ENCODE results near the gene NR3C2.
"Not testable (repeated sequence)": the region's sequence is repeated elsewhere in the genome, so short reads cannot be mapped to it uniquely, and the experiment has no call there.

DNA sequence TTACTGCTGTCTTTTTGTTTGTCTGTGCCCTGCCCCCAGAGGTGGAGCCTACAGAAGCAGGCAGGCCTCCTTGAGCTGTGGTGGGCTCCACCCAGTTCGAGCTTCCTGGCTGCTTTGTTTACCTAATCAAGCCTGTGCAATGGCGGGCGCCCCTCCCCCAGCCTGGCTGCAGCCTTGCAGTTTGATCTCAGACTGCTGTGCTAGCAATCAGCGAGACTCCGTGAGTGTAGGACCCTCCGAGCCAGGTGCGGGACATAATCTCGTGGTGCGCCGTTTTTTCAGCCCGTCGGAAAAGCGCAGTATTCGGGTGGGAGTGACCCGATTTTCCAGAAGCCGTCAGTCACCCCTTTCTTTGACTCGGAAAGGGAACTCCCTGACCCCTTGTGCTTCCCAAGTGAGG lies 118.9 kb downstream of the NR3C2 start:
- TF ChIP-seq, protein P1, sequence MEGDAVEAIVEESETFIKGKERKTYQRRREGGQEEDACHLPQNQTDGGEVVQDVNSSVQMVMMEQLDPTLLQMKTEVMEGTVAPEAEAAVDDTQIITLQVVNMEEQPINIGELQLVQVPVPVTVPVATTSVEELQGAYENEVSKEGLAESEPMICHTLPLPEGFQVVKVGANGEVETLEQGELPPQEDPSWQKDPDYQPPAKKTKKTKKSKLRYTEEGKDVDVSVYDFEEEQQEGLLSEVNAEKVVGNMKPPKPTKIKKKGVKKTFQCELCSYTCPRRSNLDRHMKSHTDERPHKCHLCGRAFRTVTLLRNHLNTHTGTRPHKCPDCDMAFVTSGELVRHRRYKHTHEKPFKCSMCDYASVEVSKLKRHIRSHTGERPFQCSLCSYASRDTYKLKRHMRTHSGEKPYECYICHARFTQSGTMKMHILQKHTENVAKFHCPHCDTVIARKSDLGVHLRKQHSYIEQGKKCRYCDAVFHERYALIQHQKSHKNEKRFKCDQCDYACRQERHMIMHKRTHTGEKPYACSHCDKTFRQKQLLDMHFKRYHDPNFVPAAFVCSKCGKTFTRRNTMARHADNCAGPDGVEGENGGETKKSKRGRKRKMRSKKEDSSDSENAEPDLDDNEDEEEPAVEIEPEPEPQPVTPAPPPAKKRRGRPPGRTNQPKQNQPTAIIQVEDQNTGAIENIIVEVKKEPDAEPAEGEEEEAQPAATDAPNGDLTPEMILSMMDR (IDR thresholded peaks at IDR 0.05): not testable (repeated sequence)
- TF ChIP-seq POLR2A (IDR thresholded peaks at IDR 0.05): not testable (repeated sequence)

Data from adrenal gland (tissue), 5 donors.